GM23338 (cell line): Measurements from ENCODE around the gene TIMP3. TPM values are rescaled to one million over a fixed set of nuclear protein-coding genes. Genes with fewer than 3 reads are reported as not detected.

Experiments used
- ATAC-seq: fragments of 200-7000 bp; cut with Tn5 transposase; 3 replicates; pipeline ENCODE4 v1.9.1; 2020
- DNase-seq: peaks from one replicate; pipeline ENCODE4 v3.0.0-alpha.2; 2015; ENCODE audit warnings: low spot score
- H2AFZ ChIP-seq: fragments of 200-600 bp; sonication (generic); 2 replicates; pipeline ENCODE4 v1.8.0; 2016; ENCODE audit warnings: antibody characterized with exemption, mild to moderate bottlenecking, moderate library complexity
- H3F3A ChIP-seq: fragments of 200-600 bp; sonication (generic); replicated peaks from 2 replicates; pipeline ENCODE4 v1.8.0; 2017; ENCODE audit warnings: antibody characterized with exemption, mixed run types, low read depth
- H3K27ac ChIP-seq: fragments of 200-600 bp; sonication (generic); 2 replicates; pipeline ENCODE4 v1.6.1; 2016; ENCODE audit warnings: low read depth
- H3K27me3 ChIP-seq: fragments of 200-600 bp; sonication (generic); 2 replicates; pipeline ENCODE4 v1.8.0; 2016; ENCODE audit warnings: mild to moderate bottlenecking, mixed run types, moderate library complexity; ENCODE audit not compliant: insufficient read depth
- H3K36me3 ChIP-seq: fragments of 200-600 bp; sonication (generic); 2 replicates; pipeline ENCODE4 v1.8.0; 2016; ENCODE audit warnings: mild to moderate bottlenecking; ENCODE audit not compliant: insufficient read depth
- H3K4me1 ChIP-seq: fragments of 200-600 bp; sonication (generic); 2 replicates; pipeline ENCODE4 v1.8.0; 2016; ENCODE audit warnings: mild to moderate bottlenecking, moderate library complexity; ENCODE audit not compliant: insufficient read depth
- H3K4me2 ChIP-seq: fragments of 200-600 bp; sonication (generic); 2 replicates; pipeline ENCODE4 v1.7.1; 2017; ENCODE audit warnings: mixed run types
- H3K4me3 ChIP-seq: fragments of 200-600 bp; sonication (generic); 2 replicates; pipeline ENCODE4 v1.6.1; 2016; ENCODE audit warnings: mixed run types
- H3K79me2 ChIP-seq: fragments of 200-600 bp; sonication (generic); replicated peaks from 2 replicates; pipeline ENCODE4 v1.8.0; 2017; ENCODE audit warnings: mild to moderate bottlenecking; ENCODE audit not compliant: insufficient read depth
- H3K9me2 ChIP-seq: fragments of 200-600 bp; sonication (generic); 2 replicates; pipeline ENCODE4 v1.8.0; 2017; ENCODE audit not compliant: insufficient read depth
- H4K20me1 ChIP-seq: fragments of 200-600 bp; sonication (generic); replicated peaks from 2 replicates; pipeline ENCODE4 v1.8.0; 2017; ENCODE audit warnings: mild to moderate bottlenecking; ENCODE audit not compliant: insufficient read depth
- H3K27ac Mint-ChIP-seq: 2 replicates; pipeline ENCODE4 v1.8.0; 2020; ENCODE audit warnings: inconsistent platforms, mild to moderate bottlenecking, moderate library complexity, mixed read lengths
- H3K27me3 Mint-ChIP-seq: 3 replicates; pipeline ENCODE4 v1.8.0; 2022; ENCODE audit warnings: low read depth, mild to moderate bottlenecking, moderate library complexity, mixed read lengths, inconsistent platforms; ENCODE audit not compliant: insufficient read depth, poor library complexity
- H3K36me3 Mint-ChIP-seq: 3 replicates; pipeline ENCODE4 v1.8.0; 2021; ENCODE audit warnings: low read depth, mild to moderate bottlenecking, inconsistent platforms, moderate library complexity, mixed read lengths
- H3K4me1 Mint-ChIP-seq: 3 replicates; pipeline ENCODE4 v1.8.0; 2020; ENCODE audit warnings: mild to moderate bottlenecking, inconsistent platforms, mixed read lengths
- H3K4me3 Mint-ChIP-seq: 3 replicates; pipeline ENCODE4 v1.8.0; 2021; ENCODE audit warnings: moderate library complexity, mild to moderate bottlenecking, inconsistent platforms, mixed read lengths
- H3K9me3 Mint-ChIP-seq: 3 replicates; pipeline ENCODE4 v1.8.0; 2020; ENCODE audit warnings: moderate library complexity, mild to moderate bottlenecking, inconsistent platforms, mixed read lengths
- EZH2 ChIP-seq: fragments of 200-600 bp; sonication (generic); IDR thresholded peaks from one replicate; pipeline ENCODE4 v1.8.0; 2017; ENCODE audit warnings: antibody characterized with exemption, mild to moderate bottlenecking, low read depth; ENCODE audit not compliant: unreplicated experiment
- STAT1 ChIP-seq: IDR thresholded peaks from one replicate; pipeline ENCODE4 v1.6.1; 2016; ENCODE audit warnings: antibody characterized with exemption; ENCODE audit not compliant: unreplicated experiment
- polyA plus RNA-seq: library from polyadenylated mRNA; unstranded; fragments of >200 nt; fragmentation: Nextera tagmentation; extraction: Ambion mirVana; gene quantifications from 2 replicates; pipeline ENCODE4 v1.2.1, GENCODE V29; 2016
- total RNA-seq: library from RNA; depleted of rRNA; stranded (reverse); fragments of >200 nt; shearing (Covaris generic); gene quantifications from 2 replicates; pipeline ENCODE4 v1.2.3, GENCODE V29; 2014
- TF ChIP-seq, protein P1 (sequence below): IDR thresholded peaks from one replicate; pipeline ENCODE4 v1.6.1; 2018; ENCODE audit warnings: antibody characterized with exemption; ENCODE audit not compliant: unreplicated experiment
- TF ChIP-seq, protein P2 (sequence below), 2 experiments: fragments of 200-600 bp in 1 of 2; sonication (generic) in 1 of 2; conservative IDR thresholded peaks; 2 replicates each; pipeline versions ENCODE4 v1.5.1 to v1.6.1; 2016 to 2017; ENCODE audit warnings: antibody characterized with exemption in 2 of 2, low read depth in 2 of 2, mild to moderate bottlenecking in 2 of 2, moderate library complexity in 1 of 2

The TIMP3 gene
- total and polyA plus RNA-seq, 2 experiments from 2014 or later: 1.4 to 4.3 TPM

DNA sequence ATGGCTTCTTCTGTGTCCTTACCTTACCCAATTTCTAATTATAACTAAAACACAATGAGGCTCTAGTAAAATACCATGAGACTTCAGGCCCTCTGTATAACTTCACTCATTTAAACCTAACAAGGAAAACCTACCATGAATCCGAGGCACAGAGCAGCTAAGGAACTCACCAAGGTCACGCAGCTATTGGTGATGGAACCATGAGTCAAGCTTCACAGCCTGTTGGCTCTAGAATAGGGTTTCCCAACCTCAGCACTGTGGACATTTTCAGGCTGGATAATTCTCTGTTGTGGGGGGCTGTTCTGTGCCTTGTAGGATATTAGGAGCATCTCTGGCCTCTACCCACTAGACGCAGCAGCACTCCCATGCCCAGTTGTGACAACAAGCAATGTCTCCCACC lies 75.7 kb downstream of the TIMP3 start (continued):
- TF ChIP-seq, protein P1, sequence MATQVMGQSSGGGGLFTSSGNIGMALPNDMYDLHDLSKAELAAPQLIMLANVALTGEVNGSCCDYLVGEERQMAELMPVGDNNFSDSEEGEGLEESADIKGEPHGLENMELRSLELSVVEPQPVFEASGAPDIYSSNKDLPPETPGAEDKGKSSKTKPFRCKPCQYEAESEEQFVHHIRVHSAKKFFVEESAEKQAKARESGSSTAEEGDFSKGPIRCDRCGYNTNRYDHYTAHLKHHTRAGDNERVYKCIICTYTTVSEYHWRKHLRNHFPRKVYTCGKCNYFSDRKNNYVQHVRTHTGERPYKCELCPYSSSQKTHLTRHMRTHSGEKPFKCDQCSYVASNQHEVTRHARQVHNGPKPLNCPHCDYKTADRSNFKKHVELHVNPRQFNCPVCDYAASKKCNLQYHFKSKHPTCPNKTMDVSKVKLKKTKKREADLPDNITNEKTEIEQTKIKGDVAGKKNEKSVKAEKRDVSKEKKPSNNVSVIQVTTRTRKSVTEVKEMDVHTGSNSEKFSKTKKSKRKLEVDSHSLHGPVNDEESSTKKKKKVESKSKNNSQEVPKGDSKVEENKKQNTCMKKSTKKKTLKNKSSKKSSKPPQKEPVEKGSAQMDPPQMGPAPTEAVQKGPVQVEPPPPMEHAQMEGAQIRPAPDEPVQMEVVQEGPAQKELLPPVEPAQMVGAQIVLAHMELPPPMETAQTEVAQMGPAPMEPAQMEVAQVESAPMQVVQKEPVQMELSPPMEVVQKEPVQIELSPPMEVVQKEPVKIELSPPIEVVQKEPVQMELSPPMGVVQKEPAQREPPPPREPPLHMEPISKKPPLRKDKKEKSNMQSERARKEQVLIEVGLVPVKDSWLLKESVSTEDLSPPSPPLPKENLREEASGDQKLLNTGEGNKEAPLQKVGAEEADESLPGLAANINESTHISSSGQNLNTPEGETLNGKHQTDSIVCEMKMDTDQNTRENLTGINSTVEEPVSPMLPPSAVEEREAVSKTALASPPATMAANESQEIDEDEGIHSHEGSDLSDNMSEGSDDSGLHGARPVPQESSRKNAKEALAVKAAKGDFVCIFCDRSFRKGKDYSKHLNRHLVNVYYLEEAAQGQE: no peak
- TF ChIP-seq STAT1: no peak
- no peak for TF ChIP-seq EZH2
- TF ChIP-seq, protein P2, sequence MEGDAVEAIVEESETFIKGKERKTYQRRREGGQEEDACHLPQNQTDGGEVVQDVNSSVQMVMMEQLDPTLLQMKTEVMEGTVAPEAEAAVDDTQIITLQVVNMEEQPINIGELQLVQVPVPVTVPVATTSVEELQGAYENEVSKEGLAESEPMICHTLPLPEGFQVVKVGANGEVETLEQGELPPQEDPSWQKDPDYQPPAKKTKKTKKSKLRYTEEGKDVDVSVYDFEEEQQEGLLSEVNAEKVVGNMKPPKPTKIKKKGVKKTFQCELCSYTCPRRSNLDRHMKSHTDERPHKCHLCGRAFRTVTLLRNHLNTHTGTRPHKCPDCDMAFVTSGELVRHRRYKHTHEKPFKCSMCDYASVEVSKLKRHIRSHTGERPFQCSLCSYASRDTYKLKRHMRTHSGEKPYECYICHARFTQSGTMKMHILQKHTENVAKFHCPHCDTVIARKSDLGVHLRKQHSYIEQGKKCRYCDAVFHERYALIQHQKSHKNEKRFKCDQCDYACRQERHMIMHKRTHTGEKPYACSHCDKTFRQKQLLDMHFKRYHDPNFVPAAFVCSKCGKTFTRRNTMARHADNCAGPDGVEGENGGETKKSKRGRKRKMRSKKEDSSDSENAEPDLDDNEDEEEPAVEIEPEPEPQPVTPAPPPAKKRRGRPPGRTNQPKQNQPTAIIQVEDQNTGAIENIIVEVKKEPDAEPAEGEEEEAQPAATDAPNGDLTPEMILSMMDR (conservative IDR thresholded peaks at IDR 0.05; ENCODE audit: low read depth in 2 of 2): no peak

DNA sequence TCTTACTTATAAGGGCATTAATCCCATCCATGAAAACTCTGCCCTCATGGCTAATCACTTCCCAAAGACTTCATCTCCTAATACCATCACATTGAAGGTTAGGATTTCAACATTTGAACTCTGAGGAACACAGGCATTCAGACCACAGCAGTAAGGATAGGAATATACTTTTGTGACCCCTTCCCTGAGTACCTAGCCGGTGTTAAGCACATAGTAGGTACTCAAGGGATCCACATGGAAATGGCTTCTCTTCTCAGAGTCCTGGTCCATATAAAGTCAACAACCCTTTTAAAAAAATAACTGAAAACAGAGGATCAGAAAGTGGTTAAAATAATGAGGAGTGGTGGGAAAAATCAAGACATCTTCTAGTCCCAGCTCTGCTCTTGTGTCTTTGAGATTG lies 78.0 kb downstream of the TIMP3 start:
- Mint-ChIP-seq H3K36me3 (no peaks in the 10 kb centered on the region; the same call in 2 of the 3 replicates), H3K4me1 (peaks cover 7% of the 10 kb centered on the region; the same call in 2 of the 3 replicates), H3K9me3 (no peaks in the 10 kb centered on the region), H3K27me3 (peaks cover 5% of the 10 kb centered on the region), H3K4me3 (no peak overlapping the region), H3K27ac (no peak overlapping the region)
- H3K4me1 ChIP-seq: no peaks in the 10 kb centered on the region
- DNase-seq (no peak), ATAC-seq (no peak)
- H3K4me3 ChIP-seq: no peak overlapping the region
- TF ChIP-seq, protein P1: no peak
- no peak for TF ChIP-seq STAT1
- no peaks in the 10 kb centered on the region for H3F3A ChIP-seq
- peaks cover 4% of the 10 kb centered on the region; the same call in 1 of the 2 replicates for H3K9me2 ChIP-seq
- no peak overlapping the region for H3K4me2 ChIP-seq
- H3K36me3 ChIP-seq: no peaks in the 10 kb centered on the region
- H2AFZ ChIP-seq: no peak overlapping the region
- H3K27me3 ChIP-seq: no peaks in the 10 kb centered on the region
- no peaks in the 10 kb centered on the region for H3K79me2 ChIP-seq
- H3K27ac ChIP-seq: no peak overlapping the region
- peaks cover 7% of the 10 kb centered on the region; the same call in 1 of the 2 replicates for H4K20me1 ChIP-seq
